Measurements from ENCODE around the gene MTX1. TPM values are rescaled to one million over a fixed set of nuclear protein-coding genes. Genes with fewer than 3 reads are reported as not detected.
A peak's percentile ranks its signal among the peaks of the same experiment; 100 is the strongest.

Gene MTX1
- total RNA-seq, 2 donors from 2014 or later = 49.6 to 57.1 TPM

DNA sequence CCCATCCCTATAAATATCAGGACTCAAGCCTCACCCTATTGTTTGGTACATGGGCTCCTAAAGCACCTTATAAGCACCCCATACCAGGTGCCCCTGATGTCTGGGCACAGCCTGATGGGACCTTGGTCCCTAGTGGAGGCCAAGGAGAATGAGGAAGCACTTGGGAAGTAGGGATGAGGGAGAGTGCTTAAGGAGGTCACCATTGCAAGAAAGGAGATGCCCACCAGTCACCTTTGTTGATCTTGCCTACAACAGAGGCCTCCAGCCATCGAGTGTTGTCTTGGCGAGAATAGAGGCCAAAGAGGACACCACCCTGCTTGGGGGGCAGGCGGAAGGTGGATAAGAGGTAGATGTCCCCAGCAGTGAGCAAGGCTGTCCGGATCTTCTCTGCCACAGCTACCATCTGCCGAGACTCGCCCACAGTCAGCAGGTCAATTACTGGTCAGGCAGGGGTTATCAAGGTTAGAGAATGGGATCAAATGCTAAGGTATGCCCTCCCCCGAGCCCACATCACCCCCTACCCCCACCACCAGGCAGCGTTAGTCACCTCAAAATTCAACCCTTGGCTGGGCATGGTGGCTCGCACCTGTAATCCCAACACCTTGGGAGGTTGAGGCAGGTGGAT lies 2.4 kb upstream of the MTX1 start:
- DNase-seq (ENCODE audit: low spot score) = no peak
- Histone ChIP-seq H3K4me3 (no peak overlapping the region), H3K4me1 (replicated peaks) (peaks cover 7% of the 10 kb centered on the region), H3K27ac (no peak overlapping the region), H3K27me3 (replicated peaks; ENCODE audit: insufficient read depth) (no peaks in the 10 kb centered on the region), H3K36me3 (no peaks in the 10 kb centered on the region), H3K9me3 (no peaks in the 10 kb centered on the region)
- intact Hi-C loops (cut with DNase I) = loop anchor here (1.0 to 5.0 kb wide), 2 partner anchors 21 to 36 kb away; a partner anchor contains a TSS
- TF ChIP-seq POLR2A (IDR thresholded peaks at IDR 0.05) (no peak), POLR2AphosphoS5 (IDR thresholded peaks at IDR 0.05) (no peak)
- TF ChIP-seq, protein P1, sequence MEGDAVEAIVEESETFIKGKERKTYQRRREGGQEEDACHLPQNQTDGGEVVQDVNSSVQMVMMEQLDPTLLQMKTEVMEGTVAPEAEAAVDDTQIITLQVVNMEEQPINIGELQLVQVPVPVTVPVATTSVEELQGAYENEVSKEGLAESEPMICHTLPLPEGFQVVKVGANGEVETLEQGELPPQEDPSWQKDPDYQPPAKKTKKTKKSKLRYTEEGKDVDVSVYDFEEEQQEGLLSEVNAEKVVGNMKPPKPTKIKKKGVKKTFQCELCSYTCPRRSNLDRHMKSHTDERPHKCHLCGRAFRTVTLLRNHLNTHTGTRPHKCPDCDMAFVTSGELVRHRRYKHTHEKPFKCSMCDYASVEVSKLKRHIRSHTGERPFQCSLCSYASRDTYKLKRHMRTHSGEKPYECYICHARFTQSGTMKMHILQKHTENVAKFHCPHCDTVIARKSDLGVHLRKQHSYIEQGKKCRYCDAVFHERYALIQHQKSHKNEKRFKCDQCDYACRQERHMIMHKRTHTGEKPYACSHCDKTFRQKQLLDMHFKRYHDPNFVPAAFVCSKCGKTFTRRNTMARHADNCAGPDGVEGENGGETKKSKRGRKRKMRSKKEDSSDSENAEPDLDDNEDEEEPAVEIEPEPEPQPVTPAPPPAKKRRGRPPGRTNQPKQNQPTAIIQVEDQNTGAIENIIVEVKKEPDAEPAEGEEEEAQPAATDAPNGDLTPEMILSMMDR (IDR thresholded peaks at IDR 0.05) = no peak
- 76% methylated on average over 9 of the region's 9 CpGs for WGBS

DNA sequence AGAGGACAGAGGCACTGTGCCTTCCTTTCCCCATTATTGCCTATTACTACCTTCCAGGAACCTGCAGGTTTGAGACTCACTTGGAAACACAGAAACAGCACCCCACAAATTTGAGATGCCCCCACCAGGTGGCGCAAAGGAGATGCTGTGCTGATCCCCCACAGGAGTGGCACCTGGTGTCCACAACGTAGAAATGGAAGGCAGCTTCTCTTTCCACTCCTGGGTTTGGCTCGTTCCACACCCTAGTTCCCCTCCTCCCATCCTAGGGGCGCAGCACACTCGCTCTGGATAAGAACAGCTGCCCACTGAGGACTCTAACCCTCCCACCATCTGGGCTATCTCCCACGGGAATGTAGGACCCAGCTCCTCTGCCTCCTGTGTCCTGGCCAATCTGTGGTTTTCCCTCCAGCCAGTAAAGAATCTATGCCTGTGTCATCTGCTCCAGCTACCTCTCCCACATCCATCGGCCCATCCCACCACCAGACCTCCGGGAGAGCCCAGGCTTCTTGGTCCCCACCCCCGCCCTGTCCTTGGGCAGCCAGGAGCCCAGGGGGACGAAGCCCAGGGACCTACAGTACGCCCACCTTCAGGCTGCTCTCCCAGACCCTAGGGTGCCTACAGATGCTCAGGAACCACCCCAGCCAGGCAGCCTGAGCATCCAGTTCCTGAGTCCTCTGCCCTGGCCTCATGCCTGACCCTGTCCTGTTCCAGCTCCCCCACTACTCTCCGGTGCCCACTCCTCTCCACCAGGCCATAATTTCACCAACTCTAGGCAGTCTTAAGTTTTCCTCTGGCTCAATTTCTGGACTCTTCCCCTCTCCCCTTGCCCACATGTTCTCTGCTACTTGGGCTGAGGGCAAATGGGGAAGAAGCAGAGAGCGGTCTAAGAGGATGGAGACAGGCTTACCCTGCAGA lies 1.3 kb upstream of the MTX1 start:
- H3K27ac ChIP-seq = peak overlapping the region; percentile 36 to 98
- intact Hi-C loops (cut with DNase I) = loop anchor here (1.0 to 5.0 kb wide), 2 partner anchors 20 to 35 kb away; a partner anchor contains a TSS
- H3K4me1 ChIP-seq (replicated peaks) = peaks cover 7% of the 10 kb centered on the region
- peak; percentile 81 for DNase-seq (ENCODE audit: low spot score)
- TF ChIP-seq, protein P1 (IDR thresholded peaks at IDR 0.05) = peak; percentile 64 to 87 (median 84)
- TF ChIP-seq POLR2AphosphoS5 (IDR thresholded peaks at IDR 0.05) = peak; percentile 63
- no peak for TF ChIP-seq POLR2A (IDR thresholded peaks at IDR 0.05)
- H3K27me3 ChIP-seq (replicated peaks; ENCODE audit: insufficient read depth) = no peaks in the 10 kb centered on the region
- H3K36me3 ChIP-seq = no peaks in the 10 kb centered on the region
- H3K9me3 ChIP-seq = no peaks in the 10 kb centered on the region
- WGBS = 21% methylated on average over 13 of the region's 13 CpGs
- H3K4me3 ChIP-seq = no peak overlapping the region

DNA sequence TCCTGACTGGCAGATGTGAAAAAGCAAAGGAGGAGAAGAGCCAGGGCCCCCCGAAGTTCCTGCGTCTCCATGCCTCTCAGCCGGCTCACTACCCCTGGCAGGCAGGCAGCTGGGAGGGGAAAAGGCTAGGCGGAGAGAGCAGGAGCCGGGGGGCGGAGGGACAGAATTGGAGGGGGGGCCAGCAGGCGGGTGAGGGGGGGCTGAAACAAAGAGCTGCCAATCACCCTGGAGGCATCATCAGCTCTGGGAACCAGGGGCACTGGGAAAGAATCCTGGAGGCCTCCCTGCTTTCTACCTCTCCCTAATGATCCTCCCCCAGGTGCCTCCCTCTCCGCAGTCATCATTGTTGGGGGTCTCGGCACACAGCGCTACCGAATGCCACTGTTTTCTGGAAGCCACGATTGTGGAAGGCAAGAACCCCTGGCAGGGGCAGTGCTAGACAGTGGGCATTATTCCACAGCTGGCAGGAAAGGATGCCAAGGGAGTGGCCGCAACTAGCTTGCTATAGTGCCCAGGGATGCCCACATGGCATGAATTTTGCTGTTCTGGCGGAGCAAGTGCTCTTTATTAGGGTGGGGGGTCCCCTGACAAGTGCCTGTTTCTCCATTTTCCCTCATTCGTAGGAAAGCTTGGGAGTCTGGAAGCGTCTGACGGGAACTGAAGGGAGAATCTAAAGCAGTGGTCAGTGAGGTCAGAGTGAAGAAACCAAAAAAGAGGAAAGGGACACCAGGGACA lies 522 bp upstream of the MTX1 start, which contains the start of gene THBS3:
THBS3 (minus strand) TSS at position 92 of the 735 bp plus-strand sequence; CDS start at position 71, 21 bp downstream.
- intact Hi-C loops (cut with DNase I) = loop anchor here (5.0 kb wide), 1 partner anchor 34 kb away; a partner anchor contains a TSS

DNA sequence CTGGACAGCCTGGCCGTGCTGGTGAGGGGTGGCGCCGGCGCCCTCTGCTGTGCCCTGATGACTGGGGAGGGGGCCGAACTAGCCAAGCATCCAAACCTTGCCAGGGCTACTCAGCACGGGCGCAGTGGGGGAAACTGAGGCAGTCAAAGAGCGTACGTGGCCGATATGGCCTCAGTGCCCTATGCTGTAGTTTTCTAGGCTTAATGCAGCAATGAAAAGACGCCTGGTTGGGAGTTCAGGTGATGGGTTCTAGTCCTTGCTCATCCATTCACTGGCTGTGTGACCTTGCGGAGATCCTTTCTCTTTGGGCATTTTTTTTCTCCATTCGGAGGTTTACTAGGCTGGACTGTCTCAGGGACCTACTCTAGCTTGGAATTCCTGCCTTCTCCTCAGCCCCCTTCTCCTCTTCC lies 822 bp downstream of the MTX1 start:
- no peaks in the 10 kb centered on the region for H3K27me3 ChIP-seq (replicated peaks; ENCODE audit: insufficient read depth)
- H3K4me1 ChIP-seq (replicated peaks) = peaks cover 7% of the 10 kb centered on the region
- H3K36me3 ChIP-seq = no peaks in the 10 kb centered on the region
- TF ChIP-seq POLR2AphosphoS5 (IDR thresholded peaks at IDR 0.05) (no peak), POLR2A (IDR thresholded peaks at IDR 0.05) (no peak)
- H3K27ac ChIP-seq = peak overlapping the region; percentile 90 to 98
- DNase-seq (ENCODE audit: low spot score) = no peak
- under 1% methylated on average over 13 of the region's 13 CpGs for WGBS
- H3K4me3 ChIP-seq = peak overlapping the region; percentile 77 to 95
- H3K9me3 ChIP-seq = no peaks in the 10 kb centered on the region
- intact Hi-C loops (cut with DNase I) = loop anchor here (5.0 kb wide), 1 partner anchor 33 kb away; a partner anchor contains a TSS

More for the DNA sequence above, 522 bp upstream of the MTX1 start, which contains the start of gene THBS3:
- peak within 1 kb of the TSS; percentile 90 to 98 for H3K27ac ChIP-seq
- peak within 1 kb of the TSS; percentile 77 to 95 for H3K4me3 ChIP-seq
- DNase-seq (ENCODE audit: low spot score) = no peak
- no peaks in the 10 kb centered on the region for H3K27me3 ChIP-seq (replicated peaks; ENCODE audit: insufficient read depth)
- H3K36me3 ChIP-seq = no peaks in the 10 kb centered on the region
- peaks cover 7% of the 10 kb centered on the region for H3K4me1 ChIP-seq (replicated peaks)
- WGBS = 6% methylated on average over 17 of the region's 17 CpGs
- TF ChIP-seq POLR2AphosphoS5 (IDR thresholded peaks at IDR 0.05) (no peak), POLR2A (IDR thresholded peaks at IDR 0.05) (no peak)
- TF ChIP-seq, protein P1 (IDR thresholded peaks at IDR 0.05) = no peak
- no peaks in the 10 kb centered on the region for H3K9me3 ChIP-seq
